GM21367 (cell line): ENCODE data around the gene AGBL4.

Experiments
- ATAC-seq: cut with Tn5 transposase; IDR thresholded peaks from one replicate; pipeline ENCODE4 v1.9.1; 2021; ENCODE audit not compliant: unreplicated experiment

Gene AGBL4

DNA sequence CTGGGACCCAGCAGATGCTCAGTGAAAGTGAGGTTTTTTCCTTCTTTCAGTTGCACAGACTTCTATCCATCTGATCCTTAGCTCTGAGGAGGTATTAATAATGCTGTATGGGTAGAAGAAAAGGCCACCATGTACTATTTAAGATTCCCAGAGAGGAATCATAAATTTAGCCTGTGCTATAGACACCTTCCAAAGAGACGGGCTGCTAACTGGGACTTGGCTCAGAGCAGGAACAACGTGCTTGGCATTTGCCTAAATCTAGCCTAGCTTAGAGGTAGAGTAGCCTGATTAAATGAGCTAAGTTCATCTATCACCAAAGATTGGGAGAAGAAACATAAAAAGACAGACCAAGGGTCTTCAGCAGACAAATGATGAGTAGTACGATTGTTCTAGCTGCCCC is 1070.1 kb downstream of the AGBL4 start:
- ATAC-seq, result no peak

DNA sequence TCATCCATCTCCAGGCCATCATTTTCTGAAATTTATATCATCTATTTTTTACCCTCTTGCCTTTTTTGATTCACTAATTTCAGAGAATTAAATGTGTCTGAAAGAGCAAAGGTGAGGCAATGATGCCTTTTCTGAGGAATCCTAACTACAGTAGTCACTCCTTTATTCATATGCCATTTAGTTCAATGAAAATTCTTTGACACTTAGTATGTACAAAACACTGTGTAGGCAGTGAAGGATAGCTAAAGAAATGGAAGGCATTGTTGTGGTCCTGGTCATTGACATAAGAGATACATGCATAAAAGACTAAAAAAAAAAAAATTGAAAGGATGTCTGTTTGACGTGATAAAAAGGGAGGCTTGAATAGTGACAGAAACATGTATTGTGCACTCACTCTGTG is 1075.2 kb downstream of the AGBL4 start:
- no peak for ATAC-seq

DNA sequence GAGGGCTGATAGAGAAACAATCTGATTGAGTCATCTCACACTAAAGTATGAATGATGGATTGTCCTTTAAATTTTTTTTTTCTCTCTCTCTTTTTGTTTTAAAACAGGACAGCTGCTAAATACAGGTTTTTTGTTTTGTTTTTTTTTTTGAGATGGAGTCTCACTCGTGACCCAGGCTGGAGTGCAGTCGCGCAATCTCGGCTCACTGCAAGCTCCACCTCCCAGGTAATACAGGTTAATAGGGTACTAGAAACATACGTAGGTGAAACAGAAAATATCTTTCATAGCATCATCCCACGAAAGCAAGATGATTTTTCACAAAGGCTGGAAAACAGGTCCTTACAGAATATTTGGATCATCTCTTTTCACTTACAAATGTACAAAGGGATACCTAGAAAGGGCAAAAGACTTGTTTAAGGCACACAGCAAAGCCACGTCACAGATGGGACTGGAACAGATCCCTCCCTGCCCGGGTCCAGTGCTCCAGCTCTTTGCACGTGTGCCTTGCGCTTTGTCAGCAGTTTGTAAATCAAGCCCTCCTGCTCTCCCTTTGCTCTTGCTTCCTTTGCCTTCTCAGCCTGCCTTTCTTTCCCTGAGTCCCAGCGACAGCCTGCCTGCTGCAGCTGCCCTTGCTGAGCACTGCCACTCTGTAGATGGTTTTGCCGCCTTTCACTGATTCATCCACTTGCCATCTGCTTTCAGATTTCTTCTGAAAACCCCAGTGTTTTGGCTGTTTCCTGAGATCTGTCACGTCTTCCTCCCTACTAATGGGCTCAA is 1075.8 kb downstream of the AGBL4 start:
- no peak for ATAC-seq

DNA sequence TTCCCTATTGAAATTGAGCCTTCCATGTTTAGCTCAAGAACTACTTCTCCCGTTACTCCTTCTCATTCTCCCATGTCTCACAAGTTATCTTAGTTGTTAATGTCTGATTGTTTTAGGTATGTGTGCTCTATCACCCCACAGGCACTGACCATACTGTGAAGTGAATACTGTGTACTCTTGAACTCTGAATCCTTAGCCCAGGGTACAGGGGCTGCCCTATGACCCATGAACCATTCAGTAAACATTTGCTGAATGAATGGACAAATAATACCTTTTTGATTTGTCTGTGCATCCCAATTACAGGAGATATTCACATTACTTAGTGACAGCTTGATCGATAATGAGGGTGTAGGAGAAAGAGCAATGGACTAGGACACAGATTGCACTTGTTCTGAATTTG is 1077.7 kb downstream of the AGBL4 start:
- ATAC-seq, result no peak

DNA sequence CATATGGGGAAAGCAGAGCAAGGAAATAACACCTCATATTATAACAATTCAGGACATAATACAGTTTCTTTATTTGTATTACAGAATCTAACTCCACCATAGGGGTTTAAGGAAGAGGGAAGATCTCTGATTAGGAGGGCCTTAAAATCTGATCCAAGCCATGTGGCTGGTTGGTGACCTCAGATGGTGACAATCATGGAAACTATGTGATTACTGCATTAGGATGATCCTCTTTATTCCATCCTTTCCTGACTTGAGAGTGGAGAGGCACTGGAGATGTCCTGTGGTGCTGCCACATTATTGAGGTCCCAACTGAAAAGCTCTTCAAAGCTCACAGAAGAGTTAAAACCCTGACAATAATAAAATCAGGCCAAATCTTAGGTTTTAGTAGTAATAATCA is 1078.9 kb downstream of the AGBL4 start:
- no peak for ATAC-seq

DNA sequence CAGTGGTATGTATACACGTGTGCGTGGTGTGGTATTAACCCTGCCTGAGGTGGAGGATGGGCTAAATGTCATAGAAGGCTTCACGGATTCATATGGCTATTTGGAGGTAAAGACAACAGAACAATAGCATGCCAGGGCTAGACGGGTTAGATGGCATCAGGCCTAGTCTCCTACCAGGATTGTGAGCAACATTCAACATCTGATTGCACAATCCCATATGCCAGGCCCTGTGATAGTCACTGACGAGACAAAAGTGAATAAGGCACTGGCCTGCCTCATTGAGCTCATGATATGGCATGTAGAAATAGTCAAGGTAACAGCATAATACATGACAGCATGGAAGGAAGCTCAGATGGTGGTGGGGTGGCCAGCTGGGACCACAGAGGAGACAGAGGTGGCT is 1079.9 kb downstream of the AGBL4 start:
- ATAC-seq, result no peak

DNA sequence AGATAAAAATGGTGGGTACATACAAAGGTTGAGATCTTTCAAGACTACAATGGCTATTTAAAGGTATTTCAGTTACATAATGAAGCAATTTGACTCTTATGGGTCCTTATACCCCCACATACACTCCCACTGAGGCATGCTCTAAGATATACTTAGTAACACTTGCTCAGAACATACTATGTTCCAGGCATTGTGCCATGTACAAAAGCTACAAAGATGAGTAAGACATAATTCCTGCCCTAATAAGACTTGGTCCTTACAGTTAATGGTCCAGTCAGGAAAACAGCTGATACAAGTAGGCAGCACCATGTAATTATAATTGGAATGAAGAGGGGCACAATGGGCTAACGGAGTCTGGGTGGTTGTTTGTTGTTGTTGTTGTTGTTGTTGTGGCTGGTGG is 1080.4 kb downstream of the AGBL4 start:
- ATAC-seq, result no peak

DNA sequence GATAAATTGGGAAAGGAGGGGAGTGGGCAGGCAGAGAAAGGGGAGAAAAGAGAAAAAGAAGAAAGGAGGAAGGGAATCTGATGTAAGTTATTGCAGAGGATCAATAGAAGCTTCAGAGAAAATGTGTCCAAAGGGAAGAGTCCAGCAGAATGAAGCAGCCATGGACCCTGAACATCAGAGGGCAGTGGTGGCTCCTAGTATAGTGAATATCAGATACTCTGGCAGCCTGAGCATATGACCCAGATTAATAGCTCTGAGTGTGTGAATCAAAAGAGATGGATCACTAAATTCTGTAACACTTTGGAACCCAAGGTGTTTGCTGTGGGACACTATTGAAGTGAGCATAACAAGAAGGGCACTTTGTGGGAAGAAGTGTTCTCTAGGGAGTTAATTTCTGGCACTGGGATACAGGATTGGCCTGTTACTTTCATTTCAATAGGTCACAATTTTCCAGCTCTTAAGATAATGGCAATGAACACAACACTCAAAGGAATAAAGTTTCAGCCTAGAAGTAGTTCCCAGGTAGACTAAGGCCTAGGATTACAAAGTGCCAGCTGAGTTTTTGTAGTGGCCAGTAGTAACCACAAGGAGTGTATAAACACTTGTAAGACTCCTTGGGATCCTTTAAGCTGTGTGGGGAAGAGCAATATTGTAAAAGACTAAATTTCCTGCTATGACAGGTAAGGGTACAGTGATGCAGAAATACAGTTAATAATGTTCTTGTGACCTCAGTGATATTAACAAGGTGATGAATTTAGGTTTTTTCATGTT is 1082.6 kb downstream of the AGBL4 start:
- no peak for ATAC-seq

DNA sequence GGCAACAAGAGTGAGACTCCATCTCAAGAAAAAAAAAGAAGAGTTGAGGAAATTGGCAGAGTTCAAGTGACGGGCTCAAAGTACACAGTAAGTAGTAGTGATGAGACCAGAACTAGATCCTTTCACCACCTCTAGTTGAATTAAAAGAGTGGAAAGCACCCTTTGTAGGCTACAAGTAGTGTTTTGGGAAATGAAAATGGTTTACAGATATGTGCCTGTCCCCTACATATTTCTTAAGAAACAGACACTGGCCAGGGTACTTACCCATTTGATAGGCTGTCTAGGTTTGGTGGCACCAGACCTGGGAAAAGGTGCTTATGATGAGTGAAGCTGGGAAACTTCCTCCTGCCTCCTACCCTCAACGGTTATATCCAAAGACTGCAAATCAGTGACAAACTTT is 1083.4 kb downstream of the AGBL4 start:
- no peak for ATAC-seq

DNA sequence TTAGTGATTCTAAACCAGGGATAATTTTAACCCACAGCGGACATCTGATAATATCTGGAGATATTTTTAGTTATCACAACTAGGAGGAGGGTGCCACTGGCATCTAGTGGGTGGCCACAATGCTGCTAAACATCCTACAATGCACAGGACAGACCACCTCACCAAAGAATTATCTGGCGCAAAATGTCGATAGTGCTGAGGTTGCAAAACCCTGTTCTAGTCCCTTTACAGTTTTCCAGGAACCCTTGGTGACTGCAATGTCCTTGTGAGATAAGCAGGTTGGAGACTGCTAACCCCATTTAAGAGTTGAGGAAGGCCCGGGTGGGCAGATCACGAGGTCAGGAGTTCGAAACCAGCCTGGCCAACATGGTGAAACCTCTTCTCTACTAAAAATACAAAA is 1083.9 kb downstream of the AGBL4 start:
- no peak for ATAC-seq

DNA sequence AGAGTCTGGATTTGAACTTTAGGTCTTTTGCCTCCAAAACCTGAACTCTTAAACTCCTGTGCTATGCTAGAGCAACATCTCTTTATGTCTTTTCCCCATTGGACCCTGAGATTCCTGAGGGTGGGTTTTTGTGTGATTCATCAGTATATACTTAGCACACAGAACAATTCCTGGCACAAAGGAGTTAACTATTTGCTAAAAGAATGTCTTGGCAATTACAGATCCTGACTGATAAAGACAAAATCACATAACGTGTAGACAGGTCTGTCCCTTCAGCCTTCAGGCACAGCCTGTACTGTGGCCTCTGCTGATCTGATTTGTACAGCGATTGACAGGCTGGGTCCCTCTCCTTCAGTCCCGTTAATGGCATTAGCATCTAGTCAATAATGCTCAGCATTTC is 1084.7 kb downstream of the AGBL4 start:
- ATAC-seq, result no peak

DNA sequence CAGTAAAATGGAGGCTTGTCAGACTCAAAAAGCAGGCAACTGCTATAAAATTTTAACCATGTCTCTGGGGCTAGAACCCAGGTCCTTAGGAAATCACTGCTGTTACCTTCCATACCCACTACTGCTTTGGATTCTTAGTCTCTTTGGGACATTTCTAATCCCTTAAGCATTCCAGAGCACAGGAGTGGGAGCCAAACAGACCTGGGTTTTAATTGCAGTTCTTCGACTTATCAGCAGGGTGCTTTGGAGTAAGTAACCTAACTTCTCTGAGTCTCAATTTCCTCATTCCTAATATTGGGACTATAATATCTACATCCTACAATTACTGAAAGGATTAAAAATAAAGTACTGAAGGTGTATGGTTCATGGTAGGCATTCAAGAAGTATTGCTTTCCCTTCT is 1086.0 kb downstream of the AGBL4 start:
- no peak for ATAC-seq

DNA sequence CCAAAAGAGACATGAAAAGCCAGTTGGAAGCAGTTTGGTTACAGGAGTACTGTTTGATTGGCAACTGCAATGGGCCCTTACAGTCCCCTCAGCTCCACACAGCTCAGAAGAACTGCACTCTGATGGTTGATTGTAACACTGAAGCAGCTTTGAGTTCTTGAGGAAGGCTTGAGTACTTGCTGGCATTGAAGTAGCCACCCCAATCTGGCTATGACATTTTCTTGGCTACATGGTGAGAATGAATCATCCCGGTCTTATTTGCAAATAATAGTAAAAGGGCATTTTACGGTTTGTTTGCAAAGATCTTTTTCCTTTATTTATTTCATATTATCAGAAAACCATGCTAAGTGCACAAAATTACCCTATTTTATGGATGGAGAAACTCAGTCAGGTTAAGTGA is 1087.3 kb downstream of the AGBL4 start:
- no peak for ATAC-seq

DNA sequence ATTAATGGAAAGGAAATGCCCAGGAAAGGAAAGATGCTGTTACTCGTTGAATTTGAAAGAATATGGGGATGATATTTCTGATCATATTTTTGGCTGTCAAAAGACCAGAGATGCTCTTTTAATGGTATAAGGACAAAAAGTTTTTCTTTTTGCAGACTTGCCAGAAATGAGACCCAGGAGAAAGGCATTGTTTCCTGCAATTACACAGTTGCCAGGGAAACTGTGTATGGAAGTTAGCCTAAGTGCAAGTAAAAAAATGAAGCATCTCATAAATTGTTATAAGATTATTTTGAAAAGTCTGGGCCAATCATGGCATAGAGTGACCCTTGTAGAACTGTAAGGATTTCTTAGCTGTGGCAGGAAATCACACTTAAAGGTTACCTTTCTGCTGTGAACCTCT is 1091.4 kb downstream of the AGBL4 start:
- ATAC-seq, result no peak

DNA sequence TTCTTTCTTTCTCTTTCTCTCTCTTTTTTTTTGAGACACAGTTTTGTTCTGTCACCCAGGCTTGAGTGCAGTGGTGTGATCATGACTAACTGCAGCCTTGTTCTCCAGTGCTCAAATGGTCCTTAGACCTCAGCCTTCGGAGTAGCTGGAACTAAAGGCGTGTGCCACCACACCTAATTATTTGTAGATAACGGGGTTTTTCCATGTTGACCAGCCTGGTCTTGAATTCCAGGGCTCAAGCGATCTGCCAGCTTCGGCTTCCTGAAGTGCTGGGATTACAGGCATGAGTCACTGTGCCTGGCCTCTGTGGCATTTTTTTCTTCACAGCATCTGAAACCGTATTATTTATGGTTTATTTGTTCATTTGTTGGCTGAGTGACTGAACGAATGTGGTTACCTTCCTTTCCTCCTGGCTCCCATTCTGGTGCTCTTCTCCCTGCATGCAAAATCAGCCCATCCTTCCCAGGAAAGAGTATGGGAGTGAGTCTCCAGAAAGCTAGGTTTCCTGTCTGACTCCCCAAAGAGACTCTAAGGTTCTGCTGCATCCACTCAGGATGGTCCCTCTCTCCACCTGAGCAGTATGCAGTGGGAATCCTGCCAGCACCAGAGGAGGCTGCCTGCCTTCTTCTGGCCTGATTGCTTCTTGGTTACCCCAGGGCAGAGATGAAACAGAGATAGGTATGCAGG is 1092.1 kb downstream of the AGBL4 start:
- ATAC-seq, result no peak

DNA sequence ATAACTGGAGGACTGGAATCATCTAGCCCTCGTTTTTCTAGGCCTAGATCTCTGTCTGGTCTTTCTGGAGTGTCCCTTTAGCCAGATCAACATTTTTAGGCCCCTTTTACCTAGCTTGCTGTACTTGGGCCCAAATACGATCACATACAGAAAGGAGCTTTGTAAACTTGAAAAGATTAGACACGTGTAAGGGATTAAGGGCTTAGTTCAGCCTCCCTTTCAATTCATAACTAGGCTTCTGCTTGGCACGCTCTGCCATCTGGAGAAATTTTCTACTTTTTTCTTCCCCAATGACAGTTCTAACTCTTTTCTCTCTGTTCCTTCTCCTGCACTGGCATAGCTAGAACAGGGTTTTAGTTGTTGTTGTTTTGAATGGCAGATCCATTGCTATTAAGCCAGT is 1093.7 kb downstream of the AGBL4 start:
- ATAC-seq, result no peak

DNA sequence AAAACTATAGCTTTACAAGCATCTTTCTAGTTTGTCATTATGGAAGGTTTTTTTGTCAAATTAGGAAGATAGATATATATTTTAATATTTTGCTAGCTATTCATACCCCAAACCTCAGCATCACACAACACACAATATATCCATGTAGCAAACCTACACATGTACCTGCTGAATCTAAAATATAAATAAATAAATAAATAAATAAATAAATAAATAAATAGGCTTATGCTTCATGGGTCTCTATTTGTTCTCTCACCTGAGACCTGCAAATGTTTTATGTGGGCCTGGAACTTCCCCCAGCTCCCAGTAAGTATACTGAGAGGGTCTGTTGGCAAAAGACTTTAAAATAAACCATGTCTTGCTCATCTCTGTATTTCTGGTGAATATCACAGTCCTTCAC is 1099.7 kb downstream of the AGBL4 start:
- ATAC-seq, result no peak

DNA sequence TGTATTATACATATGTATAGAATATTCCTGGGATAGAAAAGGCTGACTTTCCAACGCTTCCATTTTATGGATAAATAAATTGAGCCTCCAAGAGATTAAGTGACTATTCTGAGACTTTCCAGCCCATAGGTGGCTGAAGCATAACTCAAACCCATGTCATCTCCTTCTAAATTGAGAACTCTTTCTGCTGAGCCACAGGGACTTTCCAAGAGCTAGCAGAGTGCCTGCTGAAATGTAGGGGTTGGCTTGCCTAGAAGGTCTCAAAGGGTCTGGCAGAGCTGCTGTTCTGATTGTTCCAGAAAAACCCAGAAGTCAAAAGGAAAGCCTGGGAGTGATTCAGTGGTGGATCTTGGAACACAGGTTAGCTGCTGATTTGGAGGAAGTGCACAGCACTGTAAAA is 1100.6 kb downstream of the AGBL4 start:
- ATAC-seq, result no peak

DNA sequence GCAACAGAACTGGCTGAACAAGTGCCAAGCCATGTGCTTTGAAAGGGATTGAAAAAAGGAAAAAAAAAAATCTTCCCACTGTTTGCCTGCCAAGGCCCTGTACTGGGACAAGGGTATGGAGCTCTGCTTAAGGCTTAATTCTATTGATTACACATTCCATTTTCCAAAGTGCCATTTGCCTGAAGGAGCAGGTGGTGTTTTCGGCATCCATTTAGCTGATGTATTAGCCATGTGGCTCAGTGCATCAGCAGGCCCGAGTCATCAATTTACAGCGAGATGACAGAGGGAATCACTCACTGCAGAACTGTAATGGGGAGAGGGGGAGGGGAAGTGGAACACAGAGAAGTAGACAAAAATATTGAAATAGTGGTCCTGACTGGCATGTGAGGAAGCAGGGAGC is 1102.9 kb downstream of the AGBL4 start:
- ATAC-seq, result no peak

DNA sequence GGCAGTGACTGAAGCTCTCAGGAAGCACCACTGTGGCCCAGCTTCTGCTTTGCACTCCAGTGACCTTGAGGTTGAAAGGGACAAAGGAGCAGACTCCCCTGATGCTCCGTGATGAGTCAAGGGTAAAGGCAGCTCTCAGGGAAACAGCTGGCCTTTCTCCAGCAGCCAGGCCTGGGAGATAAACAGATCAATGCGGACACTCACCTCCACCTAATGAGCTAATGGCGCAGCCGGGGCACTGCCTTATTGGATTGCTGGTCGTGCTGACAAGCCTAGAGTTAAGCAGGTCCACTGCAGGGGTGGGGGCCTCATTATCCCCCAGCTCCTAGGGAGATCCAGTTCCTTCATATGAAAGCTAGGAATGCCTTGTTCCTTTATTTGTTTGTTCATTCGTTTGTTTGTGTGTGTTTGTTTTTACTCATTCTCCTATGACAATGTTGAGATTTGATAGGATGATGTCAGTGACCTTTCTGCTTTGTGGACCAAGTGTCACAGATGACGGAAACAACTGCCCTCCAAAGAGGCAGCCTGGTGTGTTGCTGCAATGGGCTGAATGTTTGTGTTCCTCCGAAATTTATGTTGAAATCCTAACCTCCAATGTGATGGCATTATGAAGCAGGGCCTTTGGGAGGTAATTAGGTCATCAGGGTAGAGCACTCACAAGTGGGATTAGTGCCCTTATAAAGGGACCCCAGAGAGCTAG is 1105.7 kb downstream of the AGBL4 start:
- ATAC-seq, result no peak

DNA sequence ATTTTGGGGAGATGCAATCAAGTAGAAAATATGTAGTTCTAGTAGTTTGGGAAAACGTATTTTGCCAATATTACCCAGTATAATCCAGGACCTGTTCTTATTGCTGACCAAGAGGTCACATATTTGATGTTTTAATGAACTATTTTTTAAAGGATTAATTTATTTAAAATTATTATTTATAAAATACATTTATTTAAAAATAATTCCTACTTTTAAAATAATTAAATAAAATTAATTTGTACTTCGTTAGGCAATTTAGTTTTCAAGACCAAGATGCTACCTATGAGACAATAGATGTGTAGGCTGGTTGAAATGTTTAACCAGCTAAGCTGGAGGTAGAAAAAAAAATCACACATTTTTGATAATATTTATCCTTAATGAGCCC is 1106.7 kb downstream of the AGBL4 start:
- no peak for ATAC-seq
